ENCODE data around the gene SLC37A1.

SLC37A1 gene

GRCh38 chr21:42480736-42481135 lies 32.9 kb upstream of the SLC37A1 start:
- DNase-seq, result no peak

GRCh38 chr21:42481169-42481568 lies 32.5 kb upstream of the SLC37A1 start:
- no peak for DNase-seq

- DNase-seq, result no peak
Measured at GRCh38 chr21:42484966-42485365, 28.7 kb upstream of the SLC37A1 start.

- DNase-seq, result no peak
Measured at GRCh38 chr21:42486072-42486471, 27.6 kb upstream of the SLC37A1 start.

GRCh38 chr21:42486531-42486930 lies 27.1 kb upstream of the SLC37A1 start:
- no peak for DNase-seq

- DNase-seq, result no peak
Measured at GRCh38 chr21:42489006-42489563, 24.6 kb upstream of the SLC37A1 start.

- DNase-seq, result no peak
Measured at GRCh38 chr21:42489991-42490390, 23.7 kb upstream of the SLC37A1 start.

- DNase-seq, result no peak
Measured at GRCh38 chr21:42490720-42491119, 22.9 kb upstream of the SLC37A1 start.

- no peak for DNase-seq
Measured at GRCh38 chr21:42491328-42491727, 22.3 kb upstream of the SLC37A1 start.

GRCh38 chr21:42492201-42492600 lies 21.5 kb upstream of the SLC37A1 start:
- DNase-seq, result no peak

- DNase-seq, result no peak
Measured at GRCh38 chr21:42493109-42494060, 20.3 kb upstream of the SLC37A1 start.

- no peak for DNase-seq
Measured at GRCh38 chr21:42495027-42495426, 18.6 kb upstream of the SLC37A1 start.

- no peak for DNase-seq
Measured at GRCh38 chr21:42495765-42496119, 17.9 kb upstream of the SLC37A1 start.

- DNase-seq, result peak; percentile 99
Measured at GRCh38 chr21:42496120-42496838, 17.4 kb upstream of the SLC37A1 start, which contains the start of gene RSPH1. TSS of gene RSPH1 (minus strand) at chr21:42496224. CDS start at chr21:42496186, 38 bp downstream.

- no peak for DNase-seq
Measured at GRCh38 chr21:42496839-42497202, 16.8 kb upstream of the SLC37A1 start.

- no peak for DNase-seq
Measured at GRCh38 chr21:42498012-42498411, 15.6 kb upstream of the SLC37A1 start.

- no peak for DNase-seq
Measured at GRCh38 chr21:42499444-42500112, 14.1 kb upstream of the SLC37A1 start.

- no peak for DNase-seq
Measured at GRCh38 chr21:42500225-42500624, 13.4 kb upstream of the SLC37A1 start.

- no peak for DNase-seq
Measured at GRCh38 chr21:42500736-42501135, 12.9 kb upstream of the SLC37A1 start.

GRCh38 chr21:42503711-42504110 lies 9.9 kb upstream of the SLC37A1 start:
- DNase-seq, result no peak

- no peak for DNase-seq
Measured at GRCh38 chr21:42505090-42505726, 8.4 kb upstream of the SLC37A1 start.

GRCh38 chr21:42507418-42507817 lies 6.2 kb upstream of the SLC37A1 start:
- no peak for DNase-seq

GRCh38 chr21:42508371-42508770 lies 5.3 kb upstream of the SLC37A1 start:
- DNase-seq, result no peak
